ENCODE measurements around the gene FBXW7.

Gene FBXW7

DNA sequence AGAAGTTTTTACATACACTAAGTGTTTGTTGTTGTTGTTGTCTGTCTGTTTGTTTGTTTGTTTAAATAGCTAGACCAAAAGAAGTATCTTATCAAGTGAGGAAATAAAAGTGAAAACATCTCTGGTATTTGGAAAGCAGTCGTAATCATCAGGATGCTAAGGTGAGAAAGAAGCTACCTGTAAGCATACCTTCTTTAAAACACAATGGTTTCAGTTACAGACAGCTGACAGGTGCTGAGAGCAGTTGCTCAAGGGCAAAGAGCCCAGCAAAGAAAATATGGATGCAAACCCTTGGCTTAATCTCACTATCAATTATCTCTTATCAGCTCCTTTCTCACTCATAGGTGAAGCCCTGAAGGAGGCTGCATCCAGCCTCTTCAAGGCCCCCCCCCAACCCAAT is 42.8 kb upstream of the FBXW7 start:
- ChIA-PET POLR2A (no interaction called here), CTCF (interaction anchor here (0.5 to 1.7 kb wide), 3 partner anchors 11 to 78 kb away, joined by 3 to 4 read pairs (median 4); no protein-coding TSS in a partner anchor)
- H3K9me3 ChIP-seq (ENCODE audit: control insufficient read depth, insufficient read depth, low read depth, low read length): no peaks in the 10 kb centered on the region
- no peak overlapping the region for H3K27ac ChIP-seq (ENCODE audit: extremely low read depth, low read depth, low read length)
- no peak overlapping the region for H3K4me3 ChIP-seq (ENCODE audit: low read depth, low read length)
- H3K4me1 ChIP-seq (ENCODE audit: control insufficient read depth, insufficient read depth, low read length): no peaks in the 10 kb centered on the region
- TF ChIP-seq PATZ1 (tag by site-specific recombination; IDR thresholded peaks at IDR 0.05): no peak
- TF ChIP-seq, protein P1, sequence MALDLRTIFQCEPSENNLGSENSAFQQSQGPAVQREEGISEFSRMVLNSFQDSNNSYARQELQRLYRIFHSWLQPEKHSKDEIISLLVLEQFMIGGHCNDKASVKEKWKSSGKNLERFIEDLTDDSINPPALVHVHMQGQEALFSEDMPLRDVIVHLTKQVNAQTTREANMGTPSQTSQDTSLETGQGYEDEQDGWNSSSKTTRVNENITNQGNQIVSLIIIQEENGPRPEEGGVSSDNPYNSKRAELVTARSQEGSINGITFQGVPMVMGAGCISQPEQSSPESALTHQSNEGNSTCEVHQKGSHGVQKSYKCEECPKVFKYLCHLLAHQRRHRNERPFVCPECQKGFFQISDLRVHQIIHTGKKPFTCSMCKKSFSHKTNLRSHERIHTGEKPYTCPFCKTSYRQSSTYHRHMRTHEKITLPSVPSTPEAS (tag by site-specific recombination; IDR thresholded peaks at IDR 0.05): no peak
- no peak for TF ChIP-seq OSR2 (tag by site-specific recombination; IDR thresholded peaks at IDR 0.05)
- no peak for TF ChIP-seq KLF1 (tag by site-specific recombination; IDR thresholded peaks at IDR 0.05)
- no peak for TF ChIP-seq ZBTB8A (tag by site-specific recombination; IDR thresholded peaks at IDR 0.05)
- no peak for TF ChIP-seq ZNF677 (tag by site-specific recombination; IDR thresholded peaks at IDR 0.05)
- TF ChIP-seq ZNF37A (tag by site-specific recombination; IDR thresholded peaks at IDR 0.05): no peak
- TF ChIP-seq ZNF747 (tag by site-specific recombination; IDR thresholded peaks at IDR 0.05): no peak
- TF ChIP-seq TCF7L2 (IDR thresholded peaks at IDR 0.05; ENCODE audit: borderline replicate concordance, low read depth, low read length): no peak
- TF ChIP-seq, protein P2, sequence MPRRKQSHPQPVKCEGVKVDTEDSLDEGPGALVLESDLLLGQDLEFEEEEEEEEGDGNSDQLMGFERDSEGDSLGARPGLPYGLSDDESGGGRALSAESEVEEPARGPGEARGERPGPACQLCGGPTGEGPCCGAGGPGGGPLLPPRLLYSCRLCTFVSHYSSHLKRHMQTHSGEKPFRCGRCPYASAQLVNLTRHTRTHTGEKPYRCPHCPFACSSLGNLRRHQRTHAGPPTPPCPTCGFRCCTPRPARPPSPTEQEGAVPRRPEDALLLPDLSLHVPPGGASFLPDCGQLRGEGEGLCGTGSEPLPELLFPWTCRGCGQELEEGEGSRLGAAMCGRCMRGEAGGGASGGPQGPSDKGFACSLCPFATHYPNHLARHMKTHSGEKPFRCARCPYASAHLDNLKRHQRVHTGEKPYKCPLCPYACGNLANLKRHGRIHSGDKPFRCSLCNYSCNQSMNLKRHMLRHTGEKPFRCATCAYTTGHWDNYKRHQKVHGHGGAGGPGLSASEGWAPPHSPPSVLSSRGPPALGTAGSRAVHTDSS (tag by site-specific recombination; IDR thresholded peaks at IDR 0.05): no peak
- TF ChIP-seq SP3 (tag by site-specific recombination; IDR thresholded peaks at IDR 0.05): no peak
- TF ChIP-seq ZNF140 (tag by site-specific recombination; IDR thresholded peaks at IDR 0.05): no peak
- TF ChIP-seq YY1 (tag by site-specific recombination; IDR thresholded peaks at IDR 0.05): no peak
- TF ChIP-seq KLF10 (tag by site-specific recombination; IDR thresholded peaks at IDR 0.05): no peak
- TF ChIP-seq ZNF76 (tag by site-specific recombination; IDR thresholded peaks at IDR 0.05; ENCODE audit: borderline replicate concordance, low read depth): no peak
- TF ChIP-seq, protein P3, sequence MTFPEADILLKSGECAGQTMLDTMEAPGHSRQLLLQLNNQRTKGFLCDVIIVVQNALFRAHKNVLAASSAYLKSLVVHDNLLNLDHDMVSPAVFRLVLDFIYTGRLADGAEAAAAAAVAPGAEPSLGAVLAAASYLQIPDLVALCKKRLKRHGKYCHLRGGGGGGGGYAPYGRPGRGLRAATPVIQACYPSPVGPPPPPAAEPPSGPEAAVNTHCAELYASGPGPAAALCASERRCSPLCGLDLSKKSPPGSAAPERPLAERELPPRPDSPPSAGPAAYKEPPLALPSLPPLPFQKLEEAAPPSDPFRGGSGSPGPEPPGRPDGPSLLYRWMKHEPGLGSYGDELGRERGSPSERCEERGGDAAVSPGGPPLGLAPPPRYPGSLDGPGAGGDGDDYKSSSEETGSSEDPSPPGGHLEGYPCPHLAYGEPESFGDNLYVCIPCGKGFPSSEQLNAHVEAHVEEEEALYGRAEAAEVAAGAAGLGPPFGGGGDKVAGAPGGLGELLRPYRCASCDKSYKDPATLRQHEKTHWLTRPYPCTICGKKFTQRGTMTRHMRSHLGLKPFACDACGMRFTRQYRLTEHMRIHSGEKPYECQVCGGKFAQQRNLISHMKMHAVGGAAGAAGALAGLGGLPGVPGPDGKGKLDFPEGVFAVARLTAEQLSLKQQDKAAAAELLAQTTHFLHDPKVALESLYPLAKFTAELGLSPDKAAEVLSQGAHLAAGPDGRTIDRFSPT (tag by site-specific recombination; IDR thresholded peaks at IDR 0.05): no peak
- TF ChIP-seq ZNF843 (tag by site-specific recombination; IDR thresholded peaks at IDR 0.05): no peak
- H3K36me3 ChIP-seq (ENCODE audit: control insufficient read depth in 2 of 2, insufficient read depth in 1 of 2, low read length in 2 of 2): no peaks in the 10 kb centered on the region

GRCh38 chr4:152577708-152578396 is 42.0 kb upstream of the FBXW7 start:
- Histone ChIP-seq H3K36me3 (ENCODE audit: control insufficient read depth in 2 of 2, insufficient read depth in 1 of 2, low read length in 2 of 2) (no peaks in the 10 kb centered on the region), H3K9me3 (ENCODE audit: control insufficient read depth, insufficient read depth, low read depth, low read length) (no peaks in the 10 kb centered on the region), H3K4me3 (ENCODE audit: low read depth, low read length) (no peak overlapping the region), H3K27ac (ENCODE audit: extremely low read depth, low read depth, low read length) (no peak overlapping the region), H3K4me1 (ENCODE audit: control insufficient read depth, insufficient read depth, low read length) (no peaks in the 10 kb centered on the region)
- CTCF ChIA-PET: interaction anchor here (1.6 to 1.7 kb wide), 2 partner anchors 12 to 77 kb away, joined by 4 read pairs; no protein-coding TSS in a partner anchor
- POLR2A ChIA-PET: no interaction called here
- TF ChIP-seq ZNF341 (tag by site-specific recombination; IDR thresholded peaks at IDR 0.05; ENCODE audit: low read depth) (no peak), ZBTB7A (tag by site-specific recombination; IDR thresholded peaks at IDR 0.05; ENCODE audit: low read depth) (no peak), ZNF426 (tag by site-specific recombination; IDR thresholded peaks at IDR 0.05) (no peak), ZNF791 (tag by site-specific recombination; IDR thresholded peaks at IDR 0.05) (no peak), ZNF76 (tag by site-specific recombination; IDR thresholded peaks at IDR 0.05; ENCODE audit: borderline replicate concordance, low read depth) (no peak), EGR2 (tag by site-specific recombination; IDR thresholded peaks at IDR 0.05; ENCODE audit: low read depth) (no peak)
- TF ChIP-seq, protein P2 (tag by site-specific recombination; IDR thresholded peaks at IDR 0.05): no peak
